IPS-18c (cell line): Measurements from ENCODE around the gene ITPR3.

Experiments used
- H3K4me3 ChIP-seq: 2 replicates; pipeline ENCODE4 v1.7.0; 2013; ENCODE audit warnings: low read depth, mild to moderate bottlenecking, low read length, moderate library complexity; ENCODE audit not compliant: insufficient read depth
- H3K9me3 ChIP-seq: one replicate; pipeline ENCODE4 v1.6.1; 2013; ENCODE audit warnings: mild to moderate bottlenecking, low read length, moderate library complexity; ENCODE audit not compliant: control insufficient read depth, insufficient read depth

The ITPR3 gene

GRCh38 chr6:33738879-33739278, 117.8 kb downstream of the ITPR3 start:
- Histone ChIP-seq H3K9me3 (no peaks in the 10 kb centered on the region), H3K4me3 (no peak overlapping the region)

GRCh38 chr6:33739571-33739970, 118.4 kb downstream of the ITPR3 start:
- H3K9me3 ChIP-seq: no peaks in the 10 kb centered on the region
- no peak overlapping the region for H3K4me3 ChIP-seq

GRCh38 chr6:33740204-33740608, 119.1 kb downstream of the ITPR3 start:
- no peak overlapping the region for H3K4me3 ChIP-seq
- H3K9me3 ChIP-seq: no peaks in the 10 kb centered on the region

- H3K4me3 ChIP-seq: no peak overlapping the region
- no peaks in the 10 kb centered on the region for H3K9me3 ChIP-seq
These were observed 119.7 kb downstream of the ITPR3 start for GRCh38 chr6:33740794-33741193.

GRCh38 chr6:33742092-33742491, 121.0 kb downstream of the ITPR3 start:
- Histone ChIP-seq H3K9me3 (no peaks in the 10 kb centered on the region), H3K4me3 (no peak overlapping the region)

GRCh38 chr6:33742837-33743236, 121.7 kb downstream of the ITPR3 start:
- no peaks in the 10 kb centered on the region for H3K9me3 ChIP-seq
- H3K4me3 ChIP-seq: no peak overlapping the region

GRCh38 chr6:33744001-33744848, 123.1 kb downstream of the ITPR3 start:
- H3K9me3 ChIP-seq: no peaks in the 10 kb centered on the region
- H3K4me3 ChIP-seq: no peak overlapping the region

GRCh38 chr6:33744895-33745546, 123.9 kb downstream of the ITPR3 start:
- no peak overlapping the region for H3K4me3 ChIP-seq
- H3K9me3 ChIP-seq: no peaks in the 10 kb centered on the region

GRCh38 chr6:33745548-33745947, 124.4 kb downstream of the ITPR3 start:
- Histone ChIP-seq H3K9me3 (no peaks in the 10 kb centered on the region), H3K4me3 (no peak overlapping the region)
